Neural cell (in vitro differentiated cells): ENCODE results near the gene OR5C1. TPM values are rescaled to one million over a fixed set of nuclear protein-coding genes. Genes with fewer than 3 reads are reported as not detected.

Source experiments
- H2AFZ ChIP-seq: fragments of 200-600, 300-800 bp; sonication (generic), shearing (Covaris generic); 2 replicates; pipeline ENCODE4 v1.6.0; 2014; ENCODE audit warnings: low read depth, mild to moderate bottlenecking, antibody characterized with exemption, low read length, moderate library complexity
- H3F3A ChIP-seq: fragments of 200-600 bp; shearing (Covaris generic); 2 replicates; pipeline ENCODE4 v1.6.1; 2016; ENCODE audit warnings: mild to moderate bottlenecking, moderate library complexity, mixed read lengths, antibody characterized with exemption, low read length; ENCODE audit not compliant: insufficient read depth, poor library complexity, severe bottlenecking
- H3K27ac ChIP-seq: fragments of 200-600, 300-800 bp; sonication (generic), shearing (Covaris generic); 2 replicates; pipeline ENCODE4 v1.5.1; 2014; ENCODE audit warnings: mild to moderate bottlenecking, low read length, moderate library complexity
- H3K27me3 ChIP-seq: fragments of 300-800, 200-600 bp; sonication (generic), shearing (Covaris generic); 2 replicates; pipeline ENCODE4 v1.6.0; 2014; ENCODE audit warnings: mild to moderate bottlenecking, low read depth, low read length, moderate library complexity; ENCODE audit not compliant: insufficient read depth
- H3K36me3 ChIP-seq: fragments of 300-800, 200-600 bp; sonication (generic), shearing (Covaris generic); 2 replicates; pipeline ENCODE4 v1.5.1; 2014; ENCODE audit warnings: mild to moderate bottlenecking, antibody characterized with exemption, low read length, moderate library complexity; ENCODE audit not compliant: insufficient read depth
- H3K4me2 ChIP-seq: fragments of 300-800, 200-600 bp; sonication (generic), shearing (Covaris generic); 2 replicates; pipeline ENCODE4 v1.6.0; 2014; ENCODE audit warnings: mild to moderate bottlenecking, low read length
- H3K4me3 ChIP-seq: fragments of 300-800, 200-600 bp; sonication (generic), shearing (Covaris generic); 2 replicates; pipeline ENCODE4 v1.5.1; 2014; ENCODE audit warnings: mild to moderate bottlenecking, low read length, moderate library complexity
- H3K79me2 ChIP-seq: fragments of 200-600 bp; shearing (Covaris generic); replicated peaks from 2 replicates; pipeline ENCODE4 v1.6.0; 2014; ENCODE audit warnings: mild to moderate bottlenecking, low read length, moderate library complexity; ENCODE audit not compliant: insufficient read depth
- H3K9ac ChIP-seq: fragments of 300-800, 200-600 bp; sonication (generic), shearing (Covaris generic); 2 replicates; pipeline ENCODE4 v1.6.1; 2016; ENCODE audit warnings: mild to moderate bottlenecking, low read length, mixed read lengths
- H3K9me2 ChIP-seq: fragments of 200-600 bp; shearing (Covaris generic); 2 replicates; pipeline ENCODE4 v1.6.1; 2016; ENCODE audit warnings: mild to moderate bottlenecking, low read length, mixed read lengths; ENCODE audit not compliant: insufficient read depth
- H3K9me3 ChIP-seq: fragments of 200-600, 300-800 bp; sonication (generic), shearing (Covaris generic); 2 replicates; pipeline ENCODE4 v1.6.1; 2016; ENCODE audit warnings: mild to moderate bottlenecking, mixed run types, low read length, moderate library complexity, mixed read lengths
- H4K20me1 ChIP-seq: fragments of 200-600 bp; shearing (Covaris generic); 2 replicates; pipeline ENCODE4 v1.6.1; 2016; ENCODE audit warnings: mild to moderate bottlenecking, mixed run types; ENCODE audit not compliant: insufficient read depth
- EP300 ChIP-seq: fragments of 450-650 bp; conservative IDR thresholded peaks from 2 replicates; pipeline ENCODE4 v1.6.1; 2014; ENCODE audit warnings: antibody characterized with exemption, mild to moderate bottlenecking, moderate library complexity; ENCODE audit not compliant: poor library complexity, severe bottlenecking
- EZH2 ChIP-seq: fragments of 200-600, 300-800 bp; shearing (Covaris generic), sonication (generic); IDR thresholded peaks from 2 replicates; pipeline ENCODE4 v1.6.1; 2014; ENCODE audit warnings: antibody characterized with exemption, low read length, borderline replicate concordance, mild to moderate bottlenecking; ENCODE audit not compliant: insufficient read depth, poor library complexity, severe bottlenecking
- MXI1 ChIP-seq: fragments of 450-650 bp; conservative IDR thresholded peaks from 2 replicates; pipeline ENCODE4 v1.6.1; 2014; ENCODE audit warnings: antibody characterized with exemption, mild to moderate bottlenecking; ENCODE audit not compliant: poor library complexity, severe bottlenecking
- POLR2AphosphoS5 ChIP-seq: IDR thresholded peaks from 2 replicates; pipeline ENCODE4 v1.6.1; 2012
- RAD21 ChIP-seq: fragments of 450-650 bp; conservative IDR thresholded peaks from 2 replicates; pipeline ENCODE4 v1.6.1; 2014; ENCODE audit warnings: antibody characterized with exemption, mild to moderate bottlenecking, moderate library complexity
- SMC3 ChIP-seq: fragments of 450-650 bp; conservative IDR thresholded peaks from 2 replicates; pipeline ENCODE4 v1.6.1; 2014; ENCODE audit warnings: antibody characterized with exemption, mild to moderate bottlenecking, moderate library complexity; ENCODE audit not compliant: poor library complexity
- TAF1 ChIP-seq: IDR thresholded peaks from 2 replicates; pipeline ENCODE4 v1.6.1; 2012; ENCODE audit warnings: low read depth
- polyA minus RNA-seq: library from RNA; depleted of rRNA, polyadenylated mRNA; stranded (reverse); fragments of >200 nt; gene quantifications from 2 replicates; pipeline ENCODE4 v1.2.3, GENCODE V29; 2014
- polyA plus RNA-seq: library from polyadenylated mRNA; depleted of rRNA; stranded (reverse); fragments of >200 nt; gene quantifications from 2 replicates; pipeline ENCODE4 v1.2.3, GENCODE V29; 2014
- TF ChIP-seq, protein P1 (sequence below): fragments of 450-650 bp; IDR thresholded peaks from 2 replicates; pipeline ENCODE4 v1.5.1; 2014; ENCODE audit warnings: antibody characterized with exemption, mild to moderate bottlenecking, moderate library complexity; ENCODE audit not compliant: poor library complexity, severe bottlenecking
- TF ChIP-seq, protein P2 (sequence below): IDR thresholded peaks from 2 replicates; pipeline ENCODE4 v1.6.1; 2012; ENCODE audit warnings: borderline replicate concordance

Gene OR5C1
- not detected in 2 replicates for polyA plus RNA-seq
- polyA minus RNA-seq = not detected in 2 replicates

DNA sequence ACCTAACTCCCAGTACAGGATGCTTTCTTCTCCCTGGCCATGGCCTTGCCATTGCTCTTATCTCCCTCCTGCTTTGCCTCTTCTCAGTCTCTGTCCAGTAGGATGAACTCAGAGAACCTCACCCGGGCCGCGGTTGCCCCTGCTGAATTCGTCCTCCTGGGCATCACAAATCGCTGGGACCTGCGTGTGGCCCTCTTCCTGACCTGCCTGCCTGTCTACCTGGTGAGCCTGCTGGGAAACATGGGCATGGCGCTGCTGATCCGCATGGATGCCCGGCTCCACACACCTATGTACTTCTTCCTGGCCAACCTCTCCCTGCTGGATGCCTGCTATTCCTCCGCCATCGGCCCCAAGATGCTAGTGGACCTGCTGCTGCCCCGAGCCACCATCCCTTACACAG, at the start of gene OR5C1:
TSS of gene OR5C1 (plus strand) at position 103 of the 400 bp plus-strand sequence. CDS start at position 103, 0 bp downstream.
- H3K9ac ChIP-seq = no peak within 1 kb of the TSS
- H3K4me3 ChIP-seq = no peak within 1 kb of the TSS
- H3K79me2 ChIP-seq = no peaks in the 10 kb centered on the region
- H3K27ac ChIP-seq = no peak within 1 kb of the TSS
- no peaks in the 10 kb centered on the region for H3K9me2 ChIP-seq
- no peaks in the 10 kb centered on the region for H3K27me3 ChIP-seq
- H3K36me3 ChIP-seq = no peaks in the 10 kb centered on the region
- H3K4me2 ChIP-seq = no peak within 1 kb of the TSS
- TF ChIP-seq, protein P1, sequence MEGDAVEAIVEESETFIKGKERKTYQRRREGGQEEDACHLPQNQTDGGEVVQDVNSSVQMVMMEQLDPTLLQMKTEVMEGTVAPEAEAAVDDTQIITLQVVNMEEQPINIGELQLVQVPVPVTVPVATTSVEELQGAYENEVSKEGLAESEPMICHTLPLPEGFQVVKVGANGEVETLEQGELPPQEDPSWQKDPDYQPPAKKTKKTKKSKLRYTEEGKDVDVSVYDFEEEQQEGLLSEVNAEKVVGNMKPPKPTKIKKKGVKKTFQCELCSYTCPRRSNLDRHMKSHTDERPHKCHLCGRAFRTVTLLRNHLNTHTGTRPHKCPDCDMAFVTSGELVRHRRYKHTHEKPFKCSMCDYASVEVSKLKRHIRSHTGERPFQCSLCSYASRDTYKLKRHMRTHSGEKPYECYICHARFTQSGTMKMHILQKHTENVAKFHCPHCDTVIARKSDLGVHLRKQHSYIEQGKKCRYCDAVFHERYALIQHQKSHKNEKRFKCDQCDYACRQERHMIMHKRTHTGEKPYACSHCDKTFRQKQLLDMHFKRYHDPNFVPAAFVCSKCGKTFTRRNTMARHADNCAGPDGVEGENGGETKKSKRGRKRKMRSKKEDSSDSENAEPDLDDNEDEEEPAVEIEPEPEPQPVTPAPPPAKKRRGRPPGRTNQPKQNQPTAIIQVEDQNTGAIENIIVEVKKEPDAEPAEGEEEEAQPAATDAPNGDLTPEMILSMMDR = no peak
- no peak for TF ChIP-seq MXI1
- TF ChIP-seq RAD21 = no peak
- TF ChIP-seq POLR2AphosphoS5 = no peak
- TF ChIP-seq, protein P2, sequence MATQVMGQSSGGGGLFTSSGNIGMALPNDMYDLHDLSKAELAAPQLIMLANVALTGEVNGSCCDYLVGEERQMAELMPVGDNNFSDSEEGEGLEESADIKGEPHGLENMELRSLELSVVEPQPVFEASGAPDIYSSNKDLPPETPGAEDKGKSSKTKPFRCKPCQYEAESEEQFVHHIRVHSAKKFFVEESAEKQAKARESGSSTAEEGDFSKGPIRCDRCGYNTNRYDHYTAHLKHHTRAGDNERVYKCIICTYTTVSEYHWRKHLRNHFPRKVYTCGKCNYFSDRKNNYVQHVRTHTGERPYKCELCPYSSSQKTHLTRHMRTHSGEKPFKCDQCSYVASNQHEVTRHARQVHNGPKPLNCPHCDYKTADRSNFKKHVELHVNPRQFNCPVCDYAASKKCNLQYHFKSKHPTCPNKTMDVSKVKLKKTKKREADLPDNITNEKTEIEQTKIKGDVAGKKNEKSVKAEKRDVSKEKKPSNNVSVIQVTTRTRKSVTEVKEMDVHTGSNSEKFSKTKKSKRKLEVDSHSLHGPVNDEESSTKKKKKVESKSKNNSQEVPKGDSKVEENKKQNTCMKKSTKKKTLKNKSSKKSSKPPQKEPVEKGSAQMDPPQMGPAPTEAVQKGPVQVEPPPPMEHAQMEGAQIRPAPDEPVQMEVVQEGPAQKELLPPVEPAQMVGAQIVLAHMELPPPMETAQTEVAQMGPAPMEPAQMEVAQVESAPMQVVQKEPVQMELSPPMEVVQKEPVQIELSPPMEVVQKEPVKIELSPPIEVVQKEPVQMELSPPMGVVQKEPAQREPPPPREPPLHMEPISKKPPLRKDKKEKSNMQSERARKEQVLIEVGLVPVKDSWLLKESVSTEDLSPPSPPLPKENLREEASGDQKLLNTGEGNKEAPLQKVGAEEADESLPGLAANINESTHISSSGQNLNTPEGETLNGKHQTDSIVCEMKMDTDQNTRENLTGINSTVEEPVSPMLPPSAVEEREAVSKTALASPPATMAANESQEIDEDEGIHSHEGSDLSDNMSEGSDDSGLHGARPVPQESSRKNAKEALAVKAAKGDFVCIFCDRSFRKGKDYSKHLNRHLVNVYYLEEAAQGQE = no peak
- TF ChIP-seq TAF1 = no peak
- no peak for TF ChIP-seq EZH2
- TF ChIP-seq EP300 = no peak
- TF ChIP-seq SMC3 = no peak
- no peaks in the 10 kb centered on the region for H4K20me1 ChIP-seq
- no peaks in the 10 kb centered on the region for H3F3A ChIP-seq
- H3K9me3 ChIP-seq = no peaks in the 10 kb centered on the region
- no peak within 1 kb of the TSS for H2AFZ ChIP-seq

DNA sequence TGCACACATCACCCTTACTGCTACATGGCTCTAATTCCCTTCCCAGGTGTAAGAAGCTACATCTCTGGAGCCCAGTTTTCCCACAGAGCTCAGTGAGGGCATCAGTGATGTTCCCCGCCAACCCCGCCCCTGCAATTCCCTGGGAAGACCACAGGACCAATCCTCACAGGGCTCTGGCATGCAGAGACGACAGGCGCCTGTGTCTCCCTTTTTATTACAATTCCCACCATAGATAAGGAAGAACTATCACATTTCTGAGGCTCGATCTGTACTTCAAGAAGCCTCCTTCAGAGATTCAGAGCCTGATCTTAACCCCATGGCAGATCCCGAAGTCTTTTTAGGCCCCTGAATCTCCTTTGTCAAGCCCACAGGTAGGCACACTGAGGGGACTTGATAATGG, 46.7 kb upstream of the OR5C1 start, which contains the start of gene OR1L6:
TSS of gene OR1L6 (plus strand) at position 301 of the 400 bp plus-strand sequence. CDS start 7,545 bp downstream, outside the sequence.
- H4K20me1 ChIP-seq = no peaks in the 10 kb centered on the region
- H3K36me3 ChIP-seq = no peaks in the 10 kb centered on the region
- no peak within 1 kb of the TSS for H3K27ac ChIP-seq
- no peaks in the 10 kb centered on the region for H3K9me2 ChIP-seq
- H3K9me3 ChIP-seq = no peaks in the 10 kb centered on the region
- no peak within 1 kb of the TSS for H3K9ac ChIP-seq
- no peak within 1 kb of the TSS for H3K4me3 ChIP-seq
- H2AFZ ChIP-seq = no peak within 1 kb of the TSS
- H3K27me3 ChIP-seq = no peaks in the 10 kb centered on the region
- TF ChIP-seq, protein P1 = no peak
- TF ChIP-seq RAD21 (no peak), SMC3 (no peak), MXI1 (no peak), TAF1 (no peak), EZH2 (no peak), POLR2AphosphoS5 (no peak), EP300 (no peak)
- TF ChIP-seq, protein P2 = no peak
- no peaks in the 10 kb centered on the region for H3K79me2 ChIP-seq
- no peaks in the 10 kb centered on the region for H3F3A ChIP-seq
- no peak within 1 kb of the TSS for H3K4me2 ChIP-seq
